GM12864 (cell line): ENCODE data around the gene COPS6.

Experiments
- DNase-seq: peaks from one replicate; pipeline ENCODE4 v3.0.0-alpha.2; 2011; ENCODE audit warnings: low read depth
- H3K4me3 ChIP-seq: 2 replicates; pipeline ENCODE4 v1.5.1; 2011; ENCODE audit warnings: mild to moderate bottlenecking, low read depth, low read length, control low read depth
- TF ChIP-seq, protein P1 (sequence below): IDR thresholded peaks from 2 replicates; pipeline ENCODE4 v1.5.1; 2011; ENCODE audit warnings: low read depth, mild to moderate bottlenecking, moderate library complexity, low read length, control low read depth, inconsistent platforms; ENCODE audit errors: missing control alignments

COPS6 gene

DNA sequence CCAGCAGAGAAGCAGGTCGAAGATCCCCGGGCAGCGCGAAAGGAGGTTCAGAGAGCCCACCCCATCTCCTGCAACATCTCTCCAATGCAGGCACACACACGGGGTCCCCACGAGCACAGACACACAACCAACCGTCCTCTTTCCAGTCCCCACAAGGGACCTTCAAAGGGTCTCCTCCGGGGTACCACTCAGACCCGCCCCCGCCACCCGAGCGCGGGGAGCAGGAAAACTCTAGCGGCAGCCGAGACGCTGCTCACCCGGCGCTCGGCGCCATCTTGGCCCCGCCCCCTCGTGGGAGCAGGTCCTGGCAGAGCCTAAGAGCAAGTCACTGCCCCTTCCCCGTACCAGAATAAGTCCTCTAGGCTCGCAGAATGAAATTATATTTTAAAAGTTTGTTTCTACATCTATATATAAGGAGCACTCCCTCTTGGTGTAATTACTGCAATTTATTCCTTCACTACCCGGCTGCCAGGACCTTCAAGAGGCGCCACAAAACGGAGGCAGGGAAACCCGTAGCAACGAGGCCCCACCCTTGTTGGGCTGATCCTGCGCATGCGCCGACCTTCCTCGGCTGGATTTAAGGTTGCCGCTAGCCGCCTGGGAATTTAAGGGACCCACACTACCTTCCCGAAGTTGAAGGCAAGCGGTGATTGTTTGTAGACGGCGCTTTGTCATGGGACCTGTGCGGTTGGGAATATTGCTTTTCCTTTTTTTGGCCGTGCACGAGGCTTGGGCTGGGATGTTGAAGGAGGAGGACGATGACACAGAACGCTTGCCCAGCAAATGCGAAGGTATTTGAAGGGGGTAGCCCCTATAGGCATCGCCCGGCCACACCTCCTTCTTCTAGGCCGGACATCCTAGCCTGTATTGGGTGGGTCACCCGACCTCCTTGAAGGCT, 30.6 kb downstream of the COPS6 start, which contains the start of the genes CNPY4 and TAF6:
Gene CNPY4, plus strand, starts transcription at position 563 of the 898 bp plus-strand sequence. Its CDS starts 111 bp downstream, at position 674.
Gene TAF6, minus strand, starts transcription at position 287 of the 898 bp plus-strand sequence. CDS start 5,149 bp downstream, outside the sequence.
- TF ChIP-seq, protein P1, sequence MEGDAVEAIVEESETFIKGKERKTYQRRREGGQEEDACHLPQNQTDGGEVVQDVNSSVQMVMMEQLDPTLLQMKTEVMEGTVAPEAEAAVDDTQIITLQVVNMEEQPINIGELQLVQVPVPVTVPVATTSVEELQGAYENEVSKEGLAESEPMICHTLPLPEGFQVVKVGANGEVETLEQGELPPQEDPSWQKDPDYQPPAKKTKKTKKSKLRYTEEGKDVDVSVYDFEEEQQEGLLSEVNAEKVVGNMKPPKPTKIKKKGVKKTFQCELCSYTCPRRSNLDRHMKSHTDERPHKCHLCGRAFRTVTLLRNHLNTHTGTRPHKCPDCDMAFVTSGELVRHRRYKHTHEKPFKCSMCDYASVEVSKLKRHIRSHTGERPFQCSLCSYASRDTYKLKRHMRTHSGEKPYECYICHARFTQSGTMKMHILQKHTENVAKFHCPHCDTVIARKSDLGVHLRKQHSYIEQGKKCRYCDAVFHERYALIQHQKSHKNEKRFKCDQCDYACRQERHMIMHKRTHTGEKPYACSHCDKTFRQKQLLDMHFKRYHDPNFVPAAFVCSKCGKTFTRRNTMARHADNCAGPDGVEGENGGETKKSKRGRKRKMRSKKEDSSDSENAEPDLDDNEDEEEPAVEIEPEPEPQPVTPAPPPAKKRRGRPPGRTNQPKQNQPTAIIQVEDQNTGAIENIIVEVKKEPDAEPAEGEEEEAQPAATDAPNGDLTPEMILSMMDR: no peak
- peak; percentile 87 for DNase-seq
- peak within 1 kb of the TSS; percentile 71 for H3K4me3 ChIP-seq

DNA sequence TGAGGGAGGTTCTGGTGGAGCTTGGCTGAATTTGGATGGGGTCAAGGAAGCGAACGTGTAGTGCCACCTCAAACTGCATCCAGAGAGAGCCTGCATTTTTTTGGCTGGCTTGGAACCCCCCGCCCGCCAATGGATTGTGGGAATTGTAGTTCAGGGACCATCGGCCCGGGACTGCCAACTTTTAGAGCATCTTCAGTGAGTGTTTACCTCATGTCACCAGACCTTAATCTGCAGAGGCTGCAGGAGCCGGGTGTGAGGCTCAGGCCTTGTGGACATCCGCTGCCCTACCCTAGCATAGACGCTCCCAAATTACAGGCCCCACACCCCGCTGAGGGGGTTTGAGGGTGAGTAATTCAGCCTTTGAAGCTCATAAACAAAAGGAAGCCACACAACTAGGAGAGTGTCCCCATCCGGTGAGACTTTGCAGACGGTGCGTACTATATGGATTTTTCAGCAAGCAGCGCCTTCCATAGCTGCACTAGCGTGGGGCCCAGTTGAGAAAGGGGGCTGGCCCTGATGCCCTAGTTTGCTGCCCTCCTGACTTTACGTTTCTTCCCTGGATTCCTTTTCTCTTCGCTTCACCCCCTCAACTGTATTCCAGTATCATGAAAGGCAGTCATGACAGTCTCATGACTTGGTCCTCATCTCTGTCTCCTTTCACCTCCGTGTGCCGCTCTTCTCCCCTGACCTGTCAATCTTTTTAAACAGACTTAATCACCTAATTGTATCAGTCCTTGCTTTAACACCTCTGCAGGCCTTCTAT, 31.4 kb downstream of the COPS6 start:
- DNase-seq: no peak
- TF ChIP-seq, protein P1: no peak
- peak overlapping the region; percentile 71 for H3K4me3 ChIP-seq

DNA sequence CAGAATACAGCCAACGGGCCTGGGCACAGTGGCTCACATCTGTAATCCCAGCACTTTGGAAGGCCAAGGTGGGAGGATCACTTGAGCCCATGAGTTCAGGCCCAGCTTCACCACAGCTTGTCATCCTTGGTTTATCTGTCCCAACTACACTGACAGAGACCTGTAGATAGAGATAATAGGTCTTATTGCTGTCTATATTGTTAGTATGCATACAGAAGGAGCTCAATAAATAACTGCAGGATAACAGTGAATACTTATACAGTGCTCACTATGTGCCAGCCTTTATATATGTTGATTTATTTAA, 31.9 kb downstream of the COPS6 start:
- no peak overlapping the region; the same call in 1 of the 2 replicates for H3K4me3 ChIP-seq
- no peak for DNase-seq
- TF ChIP-seq, protein P1: no peak

DNA sequence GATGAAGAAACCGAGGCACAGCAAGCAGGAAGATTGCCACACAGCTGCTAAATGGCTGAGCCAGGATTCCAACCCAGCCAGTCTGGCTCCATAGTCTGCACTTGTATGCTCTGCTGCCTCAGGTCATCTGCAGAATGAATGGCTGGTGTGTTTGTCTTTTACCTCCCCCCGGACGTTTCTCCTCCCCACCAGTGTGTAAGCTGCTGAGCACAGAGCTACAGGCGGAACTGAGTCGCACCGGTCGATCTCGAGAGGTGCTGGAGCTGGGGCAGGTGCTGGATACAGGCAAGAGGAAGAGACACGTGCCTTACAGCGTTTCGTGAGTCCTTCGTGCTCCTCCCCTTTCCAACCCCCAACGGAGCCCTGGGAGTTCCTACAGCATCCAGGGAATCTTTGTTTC, 33.3 kb downstream of the COPS6 start:
- H3K4me3 ChIP-seq: no peak overlapping the region
- TF ChIP-seq, protein P1: no peak
- DNase-seq: no peak

DNA sequence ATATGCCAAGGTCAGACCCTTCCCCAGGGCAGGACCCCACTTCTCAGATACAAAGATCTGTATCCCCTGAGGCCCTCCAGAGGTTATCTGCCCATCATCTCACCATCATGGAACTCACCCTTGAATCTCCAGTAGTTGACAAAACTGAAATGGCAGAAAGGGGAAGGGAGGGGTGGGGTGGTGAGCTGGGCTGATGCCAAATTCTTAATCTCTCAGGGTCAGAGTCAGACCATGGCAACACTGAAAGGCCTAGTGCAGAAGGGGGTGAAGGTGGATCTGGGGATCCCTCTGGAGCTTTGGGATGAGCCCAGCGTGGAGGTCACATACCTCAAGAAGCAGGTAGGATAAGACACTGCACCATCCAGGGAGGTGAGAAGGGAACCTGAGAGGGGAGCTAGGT, 33.8 kb downstream of the COPS6 start:
- no peak overlapping the region for H3K4me3 ChIP-seq
- TF ChIP-seq, protein P1: no peak
- no peak for DNase-seq

DNA sequence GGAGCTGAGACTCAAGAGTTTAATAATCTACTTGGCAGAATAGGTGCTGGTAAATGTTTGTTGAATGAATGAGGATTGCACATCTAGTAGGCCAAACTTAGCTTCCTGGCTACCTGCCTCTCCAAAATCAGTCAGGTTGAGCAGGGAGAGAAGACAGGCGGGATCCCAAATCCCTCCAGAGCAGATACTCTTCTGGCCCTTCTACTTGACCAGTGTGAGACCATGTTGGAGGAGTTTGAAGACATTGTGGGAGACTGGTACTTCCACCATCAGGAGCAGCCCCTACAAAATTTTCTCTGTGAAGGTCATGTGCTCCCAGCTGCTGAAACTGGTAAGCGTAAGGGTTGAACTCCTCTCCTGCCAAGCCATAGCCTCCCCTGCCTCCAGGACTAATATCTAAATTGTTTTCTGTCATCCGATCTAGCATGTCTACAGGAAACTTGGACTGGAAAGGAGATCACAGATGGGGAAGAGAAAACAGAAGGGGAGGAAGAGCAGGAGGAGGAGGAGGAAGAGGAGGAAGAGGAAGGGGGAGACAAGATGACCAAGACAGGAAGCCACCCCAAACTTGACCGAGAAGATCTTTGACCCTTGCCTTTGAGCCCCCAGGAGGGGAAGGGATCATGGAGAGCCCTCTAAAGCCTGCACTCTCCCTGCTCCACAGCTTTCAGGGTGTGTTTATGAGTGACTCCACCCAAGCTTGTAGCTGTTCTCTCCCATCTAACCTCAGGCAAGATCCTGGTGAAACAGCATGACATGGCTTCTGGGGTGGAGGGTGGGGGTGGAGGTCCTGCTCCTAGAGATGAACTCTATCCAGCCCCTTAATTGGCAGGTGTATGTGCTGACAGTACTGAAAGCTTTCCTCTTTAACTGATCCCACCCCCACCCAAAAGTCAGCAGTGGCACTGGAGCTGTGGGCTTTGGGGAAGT, 35.8 kb downstream of the COPS6 start:
- no peak overlapping the region for H3K4me3 ChIP-seq
- DNase-seq: no peak
- TF ChIP-seq, protein P1: no peak
